Endothelial cell of hepatic sinusoid (primary cell): ENCODE results near the gene TEDC2.

Experiments used
- in situ Hi-C: cut with HindIII; loops from 2 replicates; pipeline ENCODE4 v1.10.0; 2017; ENCODE audit warnings: low sequenced_read_pairs

TEDC2 gene

GRCh38 chr16:2462031-2462866, 2.3 kb downstream of the TEDC2 start:
- in situ Hi-C loops = no loop called here

- in situ Hi-C loops = no loop called here
Measured at GRCh38 chr16:2464333-2464732, 4.4 kb downstream of the TEDC2 start.

GRCh38 chr16:2465653-2466415, 5.9 kb downstream of the TEDC2 start:
- in situ Hi-C loops = no loop called here

GRCh38 chr16:2466667-2467527, 7.0 kb downstream of the TEDC2 start:
- in situ Hi-C loops = no loop called here

GRCh38 chr16:2467528-2468232, 7.8 kb downstream of the TEDC2 start:
- in situ Hi-C loops = no loop called here

- in situ Hi-C loops = no loop called here
Measured at GRCh38 chr16:2468233-2468724, 8.4 kb downstream of the TEDC2 start.

GRCh38 chr16:2468725-2469398, 9.0 kb downstream of the TEDC2 start:
- in situ Hi-C loops = no loop called here

- in situ Hi-C loops = no loop called here
Measured at GRCh38 chr16:2469399-2470233, 9.7 kb downstream of the TEDC2 start.

GRCh38 chr16:2470234-2470601, 10.3 kb downstream of the TEDC2 start:
- in situ Hi-C loops = no loop called here

- in situ Hi-C loops = no loop called here
Measured at GRCh38 chr16:2470603-2471015, 10.7 kb downstream of the TEDC2 start.

- in situ Hi-C loops = no loop called here
Measured at GRCh38 chr16:2471016-2471652, 11.2 kb downstream of the TEDC2 start, which contains the start of gene NTN3. NTN3 (plus strand) TSS chr16:2471297; CDS start chr16:2471702, 405 bp downstream.

GRCh38 chr16:2471653-2472487, 12.0 kb downstream of the TEDC2 start:
- in situ Hi-C loops = no loop called here

- in situ Hi-C loops = no loop called here
Measured at GRCh38 chr16:2472488-2472864, 12.6 kb downstream of the TEDC2 start.

GRCh38 chr16:2472885-2473445, 13.1 kb downstream of the TEDC2 start:
- in situ Hi-C loops = no loop called here

GRCh38 chr16:2473446-2473926, 13.6 kb downstream of the TEDC2 start:
- in situ Hi-C loops = no loop called here

- in situ Hi-C loops = no loop called here
Measured at GRCh38 chr16:2473999-2474876, 14.3 kb downstream of the TEDC2 start.
